Pericardium fibroblast (primary cell): Measurements from ENCODE around the gene GARRE1. TPM values are rescaled to one million over a fixed set of nuclear protein-coding genes. Genes with fewer than 3 reads are reported as not detected.

Experiments
- total RNA-seq: library from RNA; depleted of rRNA; stranded (reverse); fragments of >200 nt; gene quantifications from 2 replicates; pipeline ENCODE4 v1.2.3, GENCODE V29; 2015

Gene GARRE1, protein sequence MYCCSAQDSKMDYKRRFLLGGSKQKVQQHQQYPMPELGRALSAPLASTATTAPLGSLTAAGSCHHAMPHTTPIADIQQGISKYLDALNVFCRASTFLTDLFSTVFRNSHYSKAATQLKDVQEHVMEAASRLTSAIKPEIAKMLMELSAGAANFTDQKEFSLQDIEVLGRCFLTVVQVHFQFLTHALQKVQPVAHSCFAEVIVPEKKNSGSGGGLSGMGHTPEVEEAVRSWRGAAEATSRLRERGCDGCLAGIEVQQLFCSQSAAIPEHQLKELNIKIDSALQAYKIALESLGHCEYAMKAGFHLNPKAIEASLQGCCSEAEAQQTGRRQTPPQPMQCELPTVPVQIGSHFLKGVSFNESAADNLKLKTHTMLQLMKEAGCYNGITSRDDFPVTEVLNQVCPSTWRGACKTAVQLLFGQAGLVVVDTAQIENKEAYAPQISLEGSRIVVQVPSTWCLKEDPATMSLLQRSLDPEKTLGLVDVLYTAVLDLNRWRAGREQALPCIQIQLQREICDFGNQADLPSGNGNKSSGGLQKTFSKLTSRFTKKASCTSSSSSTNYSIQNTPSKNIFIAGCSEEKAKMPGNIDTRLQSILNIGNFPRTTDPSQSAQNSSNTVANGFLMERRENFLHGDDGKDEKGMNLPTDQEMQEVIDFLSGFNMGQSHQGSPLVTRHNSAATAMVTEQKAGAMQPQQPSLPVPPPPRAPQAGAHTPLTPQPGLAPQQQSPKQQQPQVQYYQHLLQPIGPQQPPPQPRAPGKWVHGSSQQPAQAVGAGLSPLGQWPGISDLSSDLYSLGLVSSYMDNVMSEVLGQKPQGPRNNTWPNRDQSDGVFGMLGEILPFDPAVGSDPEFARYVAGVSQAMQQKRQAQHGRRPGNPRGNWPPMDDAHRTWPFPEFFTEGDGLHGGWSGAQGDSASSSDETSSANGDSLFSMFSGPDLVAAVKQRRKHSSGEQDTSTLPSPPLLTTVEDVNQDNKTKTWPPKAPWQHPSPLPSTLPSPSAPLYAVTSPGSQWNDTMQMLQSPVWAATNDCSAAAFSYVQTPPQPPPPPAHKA (N-terminal part only)
- 7.6 and 11.6 TPM in 2 replicates for total RNA-seq

DNA sequence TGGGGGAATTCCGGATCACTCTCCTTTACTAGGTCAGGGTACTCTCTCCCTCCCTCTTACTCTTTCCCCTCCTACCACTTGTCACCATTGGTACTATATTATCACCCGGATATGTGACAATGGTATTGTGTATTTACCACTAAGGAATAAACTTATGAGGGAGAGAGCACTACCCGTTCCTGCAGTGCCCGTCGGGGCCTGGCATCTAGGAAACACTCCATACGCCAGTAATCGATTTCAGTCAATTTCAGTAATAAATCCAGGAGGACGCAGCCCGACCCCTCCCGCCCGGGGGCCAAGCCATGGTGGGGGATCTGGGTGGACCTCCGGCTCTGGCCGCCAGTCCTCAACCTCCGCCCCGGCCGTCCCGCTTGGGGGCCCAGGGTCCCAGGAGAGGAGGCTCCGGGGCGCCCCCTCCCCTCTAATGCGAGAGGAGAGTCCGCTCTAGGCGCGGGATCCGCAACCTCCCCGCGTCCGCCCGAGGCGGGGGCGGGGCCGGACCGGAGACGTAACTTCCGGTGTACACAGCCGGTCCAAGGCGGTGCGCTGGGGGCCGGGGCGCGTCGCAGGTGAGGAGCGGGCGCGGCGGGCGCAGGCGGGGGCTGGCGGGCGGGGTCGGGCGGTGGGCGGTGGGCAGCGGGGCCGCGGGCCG, at the start of gene GARRE1:
TSS of gene GARRE1 (plus strand) at position 509 of the 652 bp plus-strand sequence. CDS start 45,920 bp downstream, outside the sequence.

Other genes starting within 250 kb of the GARRE1 start
- 44.7 and 57.1 TPM in 2 replicates for gene LSM14A, start 82.0 kb upstream of the GARRE1 start, total RNA-seq
- 192 and 283 TPM in 2 replicates for gene GPI, start 110.6 kb downstream of the GARRE1 start, total RNA-seq
- gene PDCD2L, start 149.8 kb downstream of the GARRE1 start, total RNA-seq: 6.5 and 11.6 TPM in 2 replicates
- 44.9 and 59.3 TPM in 2 replicates for gene UBA2, start 173.8 kb downstream of the GARRE1 start, total RNA-seq
- 28.7 and 44.1 TPM in 2 replicates for gene WTIP, start 227.2 kb downstream of the GARRE1 start, total RNA-seq